GM21526 (cell line): Measurements from ENCODE around the gene SMIM24.
"Not testable (repeated sequence)": the region's sequence is repeated elsewhere in the genome, so short reads cannot be mapped to it uniquely, and the experiment has no call there.

Source experiments
- ATAC-seq: cut with Tn5 transposase; IDR thresholded peaks from one replicate; pipeline ENCODE4 v1.9.1; 2021; ENCODE audit warnings: moderate library complexity; ENCODE audit not compliant: unreplicated experiment, low FRiP score

Gene SMIM24

DNA sequence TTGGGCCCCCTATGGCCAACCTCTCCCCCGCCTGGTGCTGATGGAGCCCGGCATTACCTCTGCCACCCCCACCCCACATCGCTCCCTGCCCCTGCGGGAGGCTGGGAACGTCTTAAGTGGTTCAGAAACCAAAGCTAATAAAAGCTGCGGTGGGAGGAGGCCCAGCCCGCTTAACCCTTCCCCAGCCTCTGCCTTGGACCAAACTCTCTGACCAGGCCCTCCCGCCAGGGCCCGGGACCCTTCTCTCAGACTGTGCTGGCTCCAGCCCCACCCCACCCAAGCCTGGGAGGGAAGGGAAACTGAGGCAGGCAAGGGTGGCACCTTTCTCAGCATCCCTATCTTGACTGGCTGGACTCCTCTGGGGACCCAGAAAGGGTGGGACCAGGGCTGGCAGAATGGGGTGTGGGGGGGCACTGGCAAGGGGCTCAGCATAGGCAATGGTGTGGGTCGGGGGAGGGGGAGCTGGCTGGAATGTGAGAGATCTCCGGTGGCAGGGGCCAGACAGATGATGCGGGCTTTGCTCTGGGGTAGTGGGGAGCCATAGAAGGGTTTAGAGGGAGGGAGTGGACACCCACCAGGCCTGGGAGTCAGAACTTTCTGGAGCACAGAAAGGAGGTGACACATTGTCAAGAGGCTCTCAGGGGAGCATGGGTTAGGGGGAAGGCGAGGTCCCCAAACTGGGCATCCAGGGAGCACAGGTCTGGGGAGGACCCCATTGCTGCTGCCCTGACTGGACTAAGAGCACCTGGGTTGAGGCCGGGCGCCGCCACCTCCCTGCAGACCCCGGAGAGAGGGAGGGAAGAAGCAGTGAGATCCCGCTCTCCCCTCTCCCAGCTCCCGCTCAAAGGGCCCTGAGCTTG, 21.9 kb downstream of the SMIM24 start:
- no peak for ATAC-seq

DNA sequence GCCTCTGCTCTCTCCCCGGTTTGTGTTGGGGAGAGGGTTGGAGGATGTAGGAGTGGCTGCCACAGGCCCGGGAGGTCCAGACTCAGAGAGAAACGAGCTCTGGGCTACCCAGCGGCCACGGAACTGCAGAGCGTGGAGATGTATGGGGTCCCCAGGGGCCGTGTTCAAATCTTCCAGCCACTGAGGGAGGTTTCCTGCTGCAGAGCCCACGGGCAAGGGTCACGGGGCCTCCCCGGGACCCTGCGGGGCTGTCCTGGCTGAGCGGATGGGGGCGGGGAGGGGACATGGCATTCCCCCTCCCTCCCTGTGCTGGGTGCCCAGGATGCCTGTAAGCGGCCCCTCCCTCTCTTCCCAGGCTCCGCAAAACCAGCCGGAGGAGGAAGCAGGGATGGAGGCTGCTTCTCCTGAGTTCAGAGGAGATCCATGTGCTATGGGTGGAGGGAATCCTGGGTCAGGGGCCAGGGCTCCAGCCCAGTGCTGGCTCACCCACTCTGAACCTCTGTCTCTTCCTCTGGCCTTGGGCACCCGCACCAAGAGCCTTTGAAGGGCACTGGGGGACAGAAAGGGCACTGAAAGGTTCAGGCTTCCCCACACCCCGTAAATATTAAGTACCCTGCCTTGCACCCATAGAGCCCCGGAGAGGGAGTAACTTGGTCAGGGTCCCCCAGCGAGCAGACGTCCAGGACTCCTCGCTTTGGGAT, 22.6 kb downstream of the SMIM24 start:
- ATAC-seq = no peak

DNA sequence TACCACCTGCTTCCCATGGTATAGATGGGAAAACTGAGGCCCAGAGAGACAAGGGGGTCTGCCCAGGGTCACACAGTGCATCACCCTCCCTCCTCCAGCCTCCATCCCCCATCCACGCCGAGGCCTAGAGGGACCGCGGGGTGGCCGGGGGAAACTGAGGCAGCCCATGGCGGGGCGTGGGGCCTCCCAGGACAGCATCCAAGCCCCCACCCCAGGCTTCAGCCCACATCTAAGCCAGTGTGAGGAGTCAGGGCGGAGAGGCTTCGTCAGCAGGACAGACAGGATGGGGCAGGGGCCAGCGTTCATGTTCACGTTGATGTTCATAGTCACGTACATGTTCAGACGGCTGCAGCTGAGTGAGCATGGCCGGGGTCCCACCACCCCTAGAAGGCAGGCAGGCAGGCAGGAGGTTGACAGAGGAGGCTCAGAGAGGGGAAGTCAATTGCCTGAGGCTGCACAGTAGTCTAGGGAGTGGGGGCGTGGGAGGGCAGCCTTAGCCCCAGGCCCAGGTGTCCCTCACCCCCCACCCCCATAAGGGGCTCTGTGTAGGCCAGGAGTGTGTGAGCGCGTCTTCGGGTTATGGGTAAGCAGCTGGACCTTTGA, 23.3 kb downstream of the SMIM24 start:
- ATAC-seq = no peak

DNA sequence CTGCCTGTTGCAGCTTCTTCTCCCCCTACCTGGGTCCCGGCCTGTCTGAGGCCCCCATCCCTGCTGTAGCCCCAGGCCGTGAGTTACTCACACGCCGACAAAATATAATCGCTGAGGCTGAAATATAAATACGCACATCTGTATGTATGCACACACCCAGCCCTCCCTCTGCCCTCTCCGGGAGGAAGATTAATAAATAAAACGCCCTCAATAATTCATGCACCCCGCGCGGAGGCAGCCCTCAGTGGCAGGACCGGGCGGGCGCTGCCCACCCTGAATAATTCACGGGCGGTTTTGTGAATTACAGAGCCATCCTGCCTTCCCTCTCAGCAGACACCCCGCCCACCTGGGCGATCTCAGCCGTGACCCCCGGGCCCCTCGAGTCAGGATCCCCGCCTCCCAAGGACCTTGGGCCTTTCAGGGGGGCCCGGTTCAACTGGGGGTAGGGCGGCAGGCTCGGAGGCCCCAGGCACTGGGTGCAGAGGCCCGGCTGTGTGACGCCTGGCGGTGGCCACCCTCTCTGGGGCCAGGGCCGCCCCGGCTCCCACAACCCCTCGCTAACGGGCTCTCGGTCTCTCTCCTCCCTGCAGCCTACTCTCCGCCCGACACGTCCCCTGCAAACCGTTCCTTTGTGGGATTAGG, 24.2 kb downstream of the SMIM24 start:
- ATAC-seq = no peak

DNA sequence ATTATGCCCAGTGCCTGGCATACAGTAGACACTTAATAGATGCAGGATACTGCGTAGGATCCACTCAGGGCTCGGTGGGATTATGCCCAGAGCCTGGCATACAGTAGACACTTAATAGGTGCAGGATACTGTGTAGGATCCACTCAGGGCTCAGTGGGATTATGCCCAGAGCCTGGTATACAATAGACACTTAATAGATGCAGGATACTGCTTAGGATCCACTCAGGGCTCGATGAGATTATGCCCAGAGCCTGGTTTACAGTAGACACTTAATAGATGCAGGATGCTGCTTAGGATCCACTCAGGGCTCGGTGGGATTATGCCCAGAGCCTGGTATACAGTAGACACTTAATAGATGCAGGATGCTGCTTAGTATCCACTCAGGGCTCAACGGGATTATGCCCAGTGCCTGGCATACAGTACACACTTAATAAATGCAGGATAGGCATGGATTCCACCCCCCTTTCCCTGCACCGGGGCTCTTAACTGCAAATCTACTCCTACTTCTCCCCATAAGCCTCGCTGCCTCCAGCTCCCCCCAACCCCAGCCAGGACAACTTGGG, 24.9 kb downstream of the SMIM24 start:
- ATAC-seq = no peak

DNA sequence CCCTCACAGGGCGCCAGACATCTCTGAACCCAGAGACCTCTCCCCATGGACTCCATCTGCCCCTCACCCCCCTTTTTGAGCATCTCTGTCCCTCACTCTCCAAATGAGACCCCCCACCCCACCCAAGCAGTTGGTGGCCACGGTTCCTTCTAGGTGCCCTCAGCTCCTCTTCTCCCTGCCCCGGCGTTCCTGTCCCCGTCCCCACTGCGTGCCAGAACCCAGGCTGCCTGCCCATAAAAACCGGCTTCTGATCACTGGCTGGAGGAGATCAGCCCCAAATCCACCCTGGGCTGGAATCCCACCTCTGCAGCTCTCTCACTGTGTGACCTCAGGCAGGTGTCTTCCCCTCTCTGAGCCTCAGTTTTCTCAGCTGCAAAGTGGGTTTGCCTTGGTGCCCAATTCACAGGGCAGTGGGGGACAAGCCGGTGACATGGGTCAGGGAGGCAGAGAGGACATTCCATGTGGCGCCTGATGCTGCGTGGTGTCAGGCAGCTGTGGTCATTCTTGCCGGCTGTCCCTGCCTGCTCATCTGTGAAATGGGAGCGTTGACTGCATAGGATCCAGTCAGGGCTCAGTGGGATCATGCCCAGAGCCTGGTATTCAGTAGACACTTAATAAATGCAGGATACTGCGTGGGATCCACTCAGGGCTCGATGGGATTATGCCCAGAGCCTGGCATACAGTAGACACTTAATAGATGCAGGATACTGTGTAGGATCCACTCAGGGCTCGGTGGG, 25.5 kb downstream of the SMIM24 start:
- ATAC-seq = no peak

DNA sequence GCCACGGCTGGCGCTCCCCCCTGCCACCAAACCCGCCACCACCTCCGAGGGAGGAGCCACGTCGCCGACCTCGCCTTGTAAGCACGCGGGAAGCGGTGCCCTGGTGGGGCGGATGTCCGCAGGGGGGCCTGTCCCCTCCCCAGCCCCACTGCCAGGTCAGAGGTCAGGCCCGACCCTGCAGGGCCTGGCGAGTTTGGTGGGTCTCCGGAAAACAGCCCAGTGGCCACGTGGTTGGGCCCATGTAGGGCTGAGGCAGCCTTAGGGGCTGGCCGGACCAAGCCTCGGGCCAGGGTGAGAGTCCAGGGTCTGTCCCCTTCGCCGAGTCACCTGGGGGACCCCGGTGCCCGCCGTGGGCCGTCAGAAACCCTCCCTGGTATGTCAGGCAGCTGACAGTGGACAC, 26.5 kb downstream of the SMIM24 start:
- ATAC-seq = no peak

DNA sequence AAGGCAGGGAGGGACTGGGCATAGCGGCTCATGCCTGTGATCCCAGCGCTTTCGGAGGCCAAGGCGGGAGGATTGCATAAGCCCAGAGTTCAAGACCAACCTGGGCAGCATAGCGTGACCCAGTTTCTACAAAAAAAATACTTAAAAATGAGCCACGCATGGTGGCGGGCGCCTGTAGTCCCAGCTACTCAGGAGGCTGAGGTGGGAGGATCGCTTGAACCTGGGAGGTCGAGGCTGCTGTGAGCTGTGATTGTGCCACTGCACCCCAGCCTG, 27.4 kb downstream of the SMIM24 start:
- ATAC-seq = not testable (repeated sequence)

DNA sequence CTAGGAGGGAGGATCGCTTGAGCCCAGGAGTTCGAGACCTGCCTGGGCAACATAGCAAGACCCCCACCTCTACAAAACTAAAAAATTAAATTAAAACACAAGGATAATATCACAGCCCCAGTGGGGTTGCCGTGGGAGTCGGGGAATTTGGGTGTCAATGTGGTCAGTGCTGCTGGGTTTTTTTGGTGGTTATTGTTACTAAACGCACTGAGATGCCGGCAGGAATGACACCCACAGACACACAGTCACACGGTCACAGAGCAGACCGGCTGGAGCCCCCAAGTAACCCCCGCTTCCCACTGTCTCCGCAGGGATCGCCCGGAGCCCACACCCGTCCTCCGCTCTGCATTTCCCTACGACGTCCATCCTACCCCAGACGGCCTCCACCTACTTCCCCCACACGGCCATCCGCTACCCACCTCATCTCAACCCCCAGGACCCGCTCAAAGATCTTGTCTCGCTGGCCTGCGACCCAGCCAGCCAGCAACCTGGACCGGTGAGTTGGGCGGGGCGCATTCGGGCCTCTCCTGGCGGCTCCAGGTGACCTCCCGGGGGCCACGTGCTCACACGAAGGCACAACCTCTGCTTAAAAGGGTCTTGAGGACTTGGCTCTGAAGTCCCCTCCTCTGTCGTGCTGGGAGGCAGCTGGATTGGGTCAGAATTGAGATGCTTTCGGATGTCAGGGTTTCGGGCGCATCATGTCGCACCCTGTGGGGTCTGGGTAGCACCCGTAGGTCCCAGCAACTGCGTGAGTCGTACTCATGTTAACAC, 28.0 kb downstream of the SMIM24 start:
- no peak for ATAC-seq

DNA sequence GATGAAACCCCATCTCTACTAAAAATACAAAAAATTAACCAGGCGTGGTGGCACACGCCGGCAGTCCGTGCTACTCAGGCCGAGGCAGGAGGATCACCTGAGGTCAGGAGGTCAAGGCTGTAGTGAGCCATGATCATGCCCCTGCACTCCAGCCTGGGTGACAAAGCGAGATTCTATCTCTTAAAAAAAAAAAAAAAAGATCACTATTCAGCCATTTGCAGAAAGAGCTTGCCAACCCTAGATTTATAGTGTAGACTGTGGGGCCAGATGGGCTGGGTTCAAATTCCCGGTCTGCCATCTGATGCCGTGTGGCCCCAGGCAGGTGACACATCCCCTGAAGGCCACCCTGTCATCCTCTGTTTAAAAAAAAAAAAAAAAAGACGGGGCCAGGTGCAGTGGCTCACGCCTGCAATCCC, 28.9 kb downstream of the SMIM24 start:
- ATAC-seq = no peak

DNA sequence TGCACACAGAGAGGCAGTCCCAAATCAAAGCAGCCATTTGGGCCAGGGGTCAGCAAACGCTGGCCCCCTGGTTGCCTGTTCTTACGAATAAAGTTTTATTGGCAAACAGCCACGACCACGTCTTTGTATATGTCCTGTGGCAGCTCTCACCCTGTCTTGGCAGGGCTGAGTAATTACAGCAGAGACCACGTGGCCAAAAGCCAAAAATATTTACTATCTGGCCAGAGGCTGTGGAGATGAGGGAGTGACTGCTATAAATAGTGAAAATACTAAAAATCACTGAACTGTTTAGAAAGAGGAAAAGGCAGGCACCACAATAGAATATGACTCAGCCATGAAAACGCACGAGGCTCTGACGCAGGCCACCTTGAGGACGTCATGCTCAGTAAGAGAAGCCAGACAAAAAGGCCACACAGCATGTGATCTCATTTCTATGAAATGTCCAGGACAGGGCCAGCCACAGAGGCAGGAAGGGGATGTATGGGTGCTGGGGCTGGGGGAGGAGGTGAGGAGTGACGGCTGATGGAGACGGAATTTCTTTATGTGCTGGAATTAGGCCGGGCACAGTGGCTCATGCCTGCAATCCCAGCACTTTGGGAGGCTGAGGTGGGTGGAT, 29.4 kb downstream of the SMIM24 start:
- no peak for ATAC-seq

DNA sequence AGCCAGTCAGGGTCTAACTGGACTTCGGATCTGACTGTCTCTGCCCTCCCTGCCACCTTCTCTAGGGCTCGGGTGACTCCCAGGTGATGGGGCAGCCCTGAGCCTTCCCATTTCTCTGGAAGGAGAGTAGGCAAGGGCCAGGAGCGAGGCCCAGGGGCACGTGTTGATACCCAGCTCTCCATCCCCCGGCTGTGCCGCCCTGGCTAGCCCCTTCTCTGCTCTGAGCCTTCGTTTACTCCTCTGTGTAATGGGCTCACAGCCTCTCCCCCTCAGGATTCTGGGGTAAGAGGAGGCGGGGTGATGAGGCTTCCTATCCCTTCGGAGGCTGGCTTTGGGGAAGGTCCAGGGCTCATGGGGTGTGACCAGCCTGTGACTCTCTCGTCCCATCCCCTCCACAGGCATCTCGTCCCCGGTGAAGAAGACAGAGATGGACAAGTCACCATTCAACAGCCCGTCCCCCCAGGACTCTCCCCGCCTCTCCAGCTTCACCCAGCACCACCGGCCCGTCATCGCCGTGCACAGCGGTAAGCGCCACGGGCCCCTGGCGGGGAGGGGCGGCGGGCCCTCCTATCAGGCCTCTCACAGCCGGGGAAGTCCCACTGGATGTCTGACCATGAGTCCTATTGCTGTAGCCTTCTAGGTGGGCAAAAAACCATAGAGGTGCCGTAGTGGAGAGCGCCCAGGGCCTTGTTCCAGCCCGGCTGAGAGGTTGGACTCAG, 31.6 kb downstream of the SMIM24 start:
- ATAC-seq = no peak

DNA sequence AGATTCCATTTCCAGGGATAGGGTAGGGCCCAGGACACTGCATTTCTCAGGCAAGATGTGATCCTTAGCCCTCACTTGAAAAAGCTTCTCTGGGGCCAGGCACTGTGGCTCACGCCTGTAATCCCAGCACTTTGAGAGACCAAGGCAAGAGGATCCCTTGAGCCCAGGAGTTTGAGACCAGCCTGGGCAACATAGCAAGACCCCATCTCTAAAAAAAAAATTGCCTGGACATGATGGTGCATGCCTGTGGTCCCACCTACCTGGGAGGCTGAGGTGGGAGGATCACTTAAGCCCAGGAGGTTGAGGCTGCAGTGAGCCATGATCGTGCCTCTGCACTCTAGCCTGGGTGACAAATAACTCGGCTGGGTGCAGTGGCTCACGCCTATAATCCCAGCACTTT, 33.7 kb downstream of the SMIM24 start:
- not testable (repeated sequence) for ATAC-seq

DNA sequence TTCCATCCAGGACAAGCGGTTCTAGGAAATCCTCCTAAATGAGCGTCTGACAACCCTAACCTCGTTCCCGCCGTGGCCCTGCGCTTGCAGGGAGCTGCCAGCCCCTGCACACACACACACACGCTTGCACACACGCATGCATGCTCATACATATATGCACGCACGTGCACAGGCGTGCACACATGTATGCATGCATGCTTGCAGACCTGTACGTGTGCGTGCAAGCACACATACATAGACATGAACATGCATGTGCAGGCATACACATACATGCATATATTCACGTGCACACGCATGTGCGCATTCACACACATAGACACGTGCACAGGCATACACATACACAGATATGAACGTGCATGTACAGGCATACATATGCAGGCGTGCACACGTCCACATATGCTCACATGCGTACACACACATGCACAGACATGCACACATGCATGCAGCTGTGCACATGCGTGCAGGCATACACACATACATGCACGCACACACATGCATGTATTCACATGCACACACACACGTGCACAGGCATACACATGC, 35.6 kb downstream of the SMIM24 start:
- ATAC-seq = no peak

DNA sequence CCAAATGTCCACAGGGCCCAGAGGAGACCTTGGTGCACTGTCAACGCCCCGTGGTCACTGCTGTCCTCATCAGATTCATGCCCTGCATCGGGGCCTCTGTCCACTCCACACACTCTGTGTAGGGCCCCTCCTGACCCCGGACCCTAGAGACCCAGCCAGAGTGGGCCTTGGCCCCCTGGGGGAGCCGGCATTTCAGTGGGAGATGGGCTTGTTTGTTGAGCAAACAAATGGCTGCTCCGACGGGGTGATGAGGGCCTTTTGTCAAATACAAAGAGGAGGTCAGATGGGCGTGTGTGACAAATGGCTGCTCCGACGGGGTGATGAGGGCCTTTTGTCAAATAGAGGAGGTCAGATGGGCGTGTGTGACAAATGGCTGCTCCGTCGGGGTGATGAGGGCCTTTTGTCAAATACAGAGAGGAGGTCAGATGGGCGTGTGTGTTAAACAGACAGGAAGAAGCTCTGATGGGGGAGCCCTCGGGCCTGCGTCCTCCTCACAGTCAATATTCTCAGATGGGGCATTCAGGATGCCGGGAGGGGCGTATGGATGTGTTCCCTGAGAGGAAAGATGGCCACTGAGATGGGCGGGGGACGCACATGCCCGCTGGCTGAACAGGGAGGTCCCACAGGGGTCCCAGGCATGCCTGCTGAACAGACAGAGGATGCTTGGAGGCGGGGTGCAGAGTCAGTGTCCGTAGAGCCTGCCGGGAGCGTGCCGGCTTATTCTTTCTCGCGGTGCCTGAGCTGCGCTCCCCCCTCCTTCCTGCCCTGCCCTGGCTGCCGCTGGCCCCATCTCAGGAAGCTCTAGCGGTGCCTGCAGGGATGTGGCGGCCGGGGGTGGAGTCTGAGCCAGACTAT, 36.3 kb downstream of the SMIM24 start:
- ATAC-seq = no peak

DNA sequence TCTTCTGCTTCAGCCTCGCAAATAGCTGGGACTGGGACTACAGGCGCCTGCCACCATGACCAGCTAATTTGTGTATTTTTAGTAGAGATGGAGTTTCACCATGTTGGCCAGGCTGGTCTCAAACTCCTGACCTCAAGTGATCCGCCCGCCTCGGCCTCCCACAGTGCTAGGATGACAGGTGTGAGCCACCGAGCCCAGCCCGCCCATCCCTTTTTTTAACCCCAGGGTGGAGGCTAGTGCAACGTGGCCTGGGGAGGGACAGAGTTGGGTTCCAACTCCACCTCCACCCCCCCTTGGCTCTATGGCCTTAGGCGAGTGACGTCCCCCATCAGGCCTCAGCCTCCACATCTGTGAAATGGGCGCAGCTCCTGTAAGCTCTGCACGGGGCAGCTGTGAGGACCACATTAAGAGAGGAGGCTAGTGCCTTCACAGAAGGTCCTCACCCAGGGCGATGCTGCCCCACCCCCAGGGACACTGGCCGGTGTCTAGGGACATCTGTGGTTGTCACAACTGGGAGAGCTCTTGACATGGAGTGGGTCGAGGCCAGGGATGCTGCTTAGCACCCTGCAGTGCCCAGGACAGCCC, 37.7 kb downstream of the SMIM24 start:
- ATAC-seq = no peak

DNA sequence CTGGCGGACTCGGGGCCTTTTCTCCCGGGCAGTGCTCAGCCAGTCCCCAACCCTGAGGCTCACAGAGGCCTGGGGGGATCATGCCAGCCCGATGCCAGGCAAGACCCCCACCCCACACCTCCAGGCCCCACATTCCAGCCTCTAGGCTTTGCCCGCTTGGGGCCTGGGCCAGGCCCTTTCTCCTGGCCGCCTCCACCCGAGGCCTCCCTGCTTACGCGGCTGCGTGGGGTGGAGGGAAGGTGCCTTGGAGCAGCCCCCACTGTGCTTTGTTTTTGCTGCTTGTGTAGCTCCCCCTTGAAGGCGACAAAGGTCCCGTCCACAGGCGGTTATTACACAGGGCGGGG, 38.4 kb downstream of the SMIM24 start:
- ATAC-seq = no peak
